C4-2B (cell line): ENCODE results near the gene C3orf52.

Experiments used
- ZFX ChIP-seq: fragments of 450-650 bp; IDR thresholded peaks from 2 replicates; pipeline ENCODE4 v1.6.1; 2017
- TF ChIP-seq, protein P1 (sequence below): fragments of 450-650 bp; conservative IDR thresholded peaks from 2 replicates; pipeline ENCODE4 v1.5.1; 2017; ENCODE audit warnings: mild to moderate bottlenecking

DNA sequence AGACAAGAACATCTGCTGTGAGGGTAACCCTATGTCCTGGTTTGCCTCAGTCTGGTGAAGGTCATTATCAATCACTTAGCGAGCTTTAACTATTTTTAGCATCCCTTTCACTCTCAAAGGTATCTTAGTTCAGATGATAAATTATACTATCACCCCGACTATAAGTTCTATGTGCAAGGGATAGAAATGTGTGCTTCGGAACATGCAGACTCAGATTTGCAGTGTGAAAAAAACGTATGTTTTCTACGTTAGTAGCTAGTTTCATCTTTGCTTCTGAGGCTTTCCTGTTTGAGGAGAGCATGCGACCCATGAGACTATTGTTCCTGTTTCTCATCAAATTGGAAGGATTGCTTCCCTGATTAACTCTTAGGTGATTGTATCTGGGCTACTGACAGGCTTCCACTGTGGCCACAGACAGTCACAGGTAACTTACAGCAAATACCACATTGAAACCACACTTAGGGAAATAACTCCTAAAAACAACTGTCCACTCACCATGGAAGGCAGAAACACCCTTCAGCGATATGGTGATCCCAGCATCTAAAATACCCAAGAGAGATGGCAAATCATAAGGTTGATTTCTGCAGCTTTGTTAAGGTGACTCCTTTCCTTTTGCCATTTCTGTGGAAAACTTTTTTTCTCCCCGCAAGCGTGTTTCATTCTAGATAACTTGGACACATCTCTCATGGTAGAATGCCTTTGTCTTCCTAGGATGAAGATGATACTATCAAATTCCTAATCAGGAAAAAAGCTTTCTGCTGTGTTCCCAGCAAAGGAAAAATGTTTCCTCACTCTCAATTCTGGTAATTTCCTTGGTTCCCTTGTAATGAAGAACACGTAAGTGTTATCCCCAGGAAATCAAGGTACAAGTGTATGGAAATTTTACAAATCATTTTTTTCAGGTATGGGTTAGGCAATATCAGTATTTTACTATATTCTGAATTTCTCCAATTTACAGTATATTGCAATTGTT lies 41.6 kb downstream of the C3orf52 start:
- TF ChIP-seq, protein P1, sequence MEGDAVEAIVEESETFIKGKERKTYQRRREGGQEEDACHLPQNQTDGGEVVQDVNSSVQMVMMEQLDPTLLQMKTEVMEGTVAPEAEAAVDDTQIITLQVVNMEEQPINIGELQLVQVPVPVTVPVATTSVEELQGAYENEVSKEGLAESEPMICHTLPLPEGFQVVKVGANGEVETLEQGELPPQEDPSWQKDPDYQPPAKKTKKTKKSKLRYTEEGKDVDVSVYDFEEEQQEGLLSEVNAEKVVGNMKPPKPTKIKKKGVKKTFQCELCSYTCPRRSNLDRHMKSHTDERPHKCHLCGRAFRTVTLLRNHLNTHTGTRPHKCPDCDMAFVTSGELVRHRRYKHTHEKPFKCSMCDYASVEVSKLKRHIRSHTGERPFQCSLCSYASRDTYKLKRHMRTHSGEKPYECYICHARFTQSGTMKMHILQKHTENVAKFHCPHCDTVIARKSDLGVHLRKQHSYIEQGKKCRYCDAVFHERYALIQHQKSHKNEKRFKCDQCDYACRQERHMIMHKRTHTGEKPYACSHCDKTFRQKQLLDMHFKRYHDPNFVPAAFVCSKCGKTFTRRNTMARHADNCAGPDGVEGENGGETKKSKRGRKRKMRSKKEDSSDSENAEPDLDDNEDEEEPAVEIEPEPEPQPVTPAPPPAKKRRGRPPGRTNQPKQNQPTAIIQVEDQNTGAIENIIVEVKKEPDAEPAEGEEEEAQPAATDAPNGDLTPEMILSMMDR: no peak
- no peak for TF ChIP-seq ZFX
